Measurements from ENCODE around the gene EGFR.

DNA sequence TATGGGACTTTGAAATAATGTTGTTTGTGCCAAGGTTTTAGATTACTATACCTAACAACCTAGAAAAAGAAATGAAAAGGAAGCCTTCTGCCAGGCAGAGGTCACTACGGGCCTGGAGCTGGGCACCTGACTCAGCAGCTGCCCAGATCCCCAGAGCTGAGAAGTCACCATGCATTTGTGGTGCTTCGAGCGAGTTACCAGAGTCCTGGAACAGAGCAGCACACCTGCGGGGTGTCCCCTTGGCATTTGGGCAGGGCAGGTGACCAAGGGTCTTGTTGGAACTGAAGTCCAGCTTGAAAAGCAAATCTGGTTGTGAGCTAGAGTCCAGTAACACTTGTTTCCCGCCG, 25.5 kb downstream of the EGFR start:
- TF ChIP-seq, protein P1, sequence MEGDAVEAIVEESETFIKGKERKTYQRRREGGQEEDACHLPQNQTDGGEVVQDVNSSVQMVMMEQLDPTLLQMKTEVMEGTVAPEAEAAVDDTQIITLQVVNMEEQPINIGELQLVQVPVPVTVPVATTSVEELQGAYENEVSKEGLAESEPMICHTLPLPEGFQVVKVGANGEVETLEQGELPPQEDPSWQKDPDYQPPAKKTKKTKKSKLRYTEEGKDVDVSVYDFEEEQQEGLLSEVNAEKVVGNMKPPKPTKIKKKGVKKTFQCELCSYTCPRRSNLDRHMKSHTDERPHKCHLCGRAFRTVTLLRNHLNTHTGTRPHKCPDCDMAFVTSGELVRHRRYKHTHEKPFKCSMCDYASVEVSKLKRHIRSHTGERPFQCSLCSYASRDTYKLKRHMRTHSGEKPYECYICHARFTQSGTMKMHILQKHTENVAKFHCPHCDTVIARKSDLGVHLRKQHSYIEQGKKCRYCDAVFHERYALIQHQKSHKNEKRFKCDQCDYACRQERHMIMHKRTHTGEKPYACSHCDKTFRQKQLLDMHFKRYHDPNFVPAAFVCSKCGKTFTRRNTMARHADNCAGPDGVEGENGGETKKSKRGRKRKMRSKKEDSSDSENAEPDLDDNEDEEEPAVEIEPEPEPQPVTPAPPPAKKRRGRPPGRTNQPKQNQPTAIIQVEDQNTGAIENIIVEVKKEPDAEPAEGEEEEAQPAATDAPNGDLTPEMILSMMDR (IDR thresholded peaks at IDR 0.05), result no peak
- TF ChIP-seq POLR2A (IDR thresholded peaks at IDR 0.05), result no peak
